UCSD-AML1 (cell line): ENCODE measurements around the gene SORCS1.

ENCODE experiments used
- DNase-seq: peaks from one replicate; lab custom pipeline; 2025; ENCODE audit not compliant: unreplicated experiment; lab: John Stamatoyannopoulos, UW

Gene SORCS1

GRCh38 chr10:106682175-106682574, 482.3 kb downstream of the SORCS1 start:
- no peak for DNase-seq

- DNase-seq: no peak
These were observed 484.4 kb downstream of the SORCS1 start for GRCh38 chr10:106680061-106680460.

- no peak for DNase-seq
These were observed 485.2 kb downstream of the SORCS1 start for GRCh38 chr10:106679314-106679713.

DNA sequence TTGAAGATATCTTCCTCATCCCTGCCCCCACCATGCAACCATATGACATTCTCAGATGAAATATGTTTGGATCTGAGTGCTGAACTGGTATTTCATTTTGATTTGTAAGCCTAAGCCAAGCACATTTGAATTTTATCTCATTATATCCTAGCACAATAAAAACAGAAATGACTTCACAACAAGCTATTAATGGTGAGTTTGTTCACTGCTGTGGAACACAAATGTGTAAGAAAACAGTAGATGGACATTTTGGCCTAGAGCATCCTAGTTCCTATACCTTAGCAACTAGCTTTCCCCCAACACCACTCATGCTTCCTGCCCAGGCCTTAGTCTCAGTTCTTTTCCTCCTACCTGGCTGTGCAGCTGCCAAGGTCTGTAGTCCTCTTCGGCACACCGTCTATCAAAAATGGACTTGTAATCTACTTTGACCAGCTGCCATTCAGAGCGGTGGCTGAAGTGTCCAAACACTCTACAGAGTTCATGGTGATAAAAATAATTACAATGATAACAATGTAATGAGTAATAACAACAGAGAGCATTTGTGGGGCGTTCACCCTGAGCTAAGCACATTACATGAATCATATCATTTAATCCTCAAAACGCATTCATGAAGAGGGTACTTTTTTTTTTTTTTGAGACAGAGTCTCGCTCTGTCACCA, 491.9 kb downstream of the SORCS1 start:
- no peak for DNase-seq

DNA sequence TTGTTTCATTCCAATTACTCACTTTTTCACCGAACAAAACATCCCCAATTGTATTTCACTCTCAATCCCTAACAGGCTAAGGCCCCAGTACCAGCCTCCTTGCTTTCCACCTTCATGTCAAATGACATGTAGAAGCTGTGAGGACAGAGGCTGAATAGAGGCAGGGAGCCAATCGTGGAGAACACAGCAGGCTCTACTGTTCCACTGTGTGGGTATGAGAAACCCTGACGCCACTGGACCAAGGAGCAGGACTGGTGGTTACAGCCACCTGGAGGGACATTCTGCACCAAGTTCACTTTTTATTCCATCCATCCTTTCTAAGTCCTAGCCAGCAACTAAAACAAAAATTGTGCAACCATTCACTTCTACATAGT, 502.8 kb downstream of the SORCS1 start:
- DNase-seq: no peak

- DNase-seq: no peak
These were observed 503.3 kb downstream of the SORCS1 start for GRCh38 chr10:106661133-106661766.

DNA sequence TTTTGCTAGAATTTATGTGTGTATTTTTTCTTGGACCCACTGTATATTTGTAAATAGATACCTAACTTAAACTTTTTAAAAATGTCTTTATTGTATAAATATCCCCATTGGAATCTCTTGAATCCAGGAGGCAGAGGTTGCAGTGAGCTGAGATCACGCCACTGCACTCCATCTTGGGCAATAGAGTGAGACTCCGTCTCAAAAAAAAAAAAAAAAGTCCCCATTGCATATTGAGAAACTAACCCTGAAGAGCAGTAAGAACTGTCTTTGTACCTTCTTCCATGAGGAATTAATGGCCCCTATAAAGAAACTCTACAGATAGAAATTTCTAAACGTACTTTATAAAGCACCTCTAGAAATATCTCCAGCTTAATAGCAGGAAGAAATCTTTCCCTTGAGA, 504.0 kb downstream of the SORCS1 start:
- DNase-seq: no peak

DNA sequence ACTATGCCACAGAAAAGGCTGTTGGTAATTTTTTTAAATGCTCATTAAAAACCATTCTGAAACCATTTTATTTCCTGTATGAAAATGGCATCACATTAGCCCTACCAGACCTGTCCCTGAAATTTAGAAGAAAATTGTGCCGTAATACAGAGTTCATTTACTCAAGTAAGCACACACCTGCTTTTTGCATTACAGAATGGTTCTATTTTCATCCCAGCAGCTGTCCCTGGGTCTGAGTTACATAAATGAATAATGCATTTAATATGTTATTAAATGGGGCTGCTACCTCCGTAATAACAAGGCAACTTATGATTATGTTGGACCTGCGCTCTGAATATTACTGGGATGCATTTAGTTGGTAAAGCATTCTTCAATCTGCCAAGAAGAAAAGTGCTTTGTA, 508.9 kb downstream of the SORCS1 start:
- no peak for DNase-seq

- DNase-seq: no peak
These were observed 509.3 kb downstream of the SORCS1 start for GRCh38 chr10:106655165-106655564.

GRCh38 chr10:106652279-106652678, 512.2 kb downstream of the SORCS1 start:
- no peak for DNase-seq

- DNase-seq: no peak
These were observed 515.7 kb downstream of the SORCS1 start for GRCh38 chr10:106648534-106649481.

DNA sequence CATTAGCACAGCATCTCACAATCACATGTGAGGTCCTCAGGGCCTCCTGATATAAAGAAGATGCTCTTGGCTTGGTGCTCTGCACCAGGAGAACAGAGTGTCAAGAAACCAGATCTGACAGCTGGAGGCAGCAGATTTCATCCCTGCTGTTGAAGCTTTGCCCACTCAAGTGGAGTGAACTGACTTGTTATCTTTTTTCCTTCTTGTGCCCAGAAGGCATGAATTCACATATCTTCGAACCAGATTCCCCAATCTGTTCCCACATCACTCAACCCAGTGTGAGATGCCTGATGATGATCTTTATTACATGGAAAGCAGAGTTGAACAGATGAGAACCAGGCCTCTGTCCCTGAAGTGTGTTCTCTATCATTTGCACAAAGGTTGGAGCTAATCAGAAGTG, 521.0 kb downstream of the SORCS1 start:
- DNase-seq: no peak

GRCh38 chr10:106637873-106638272, 526.6 kb downstream of the SORCS1 start:
- no peak for DNase-seq

GRCh38 chr10:106636766-106637491, 527.6 kb downstream of the SORCS1 start:
- DNase-seq: no peak

- DNase-seq: no peak
These were observed 528.6 kb downstream of the SORCS1 start for GRCh38 chr10:106635947-106636346.

GRCh38 chr10:106631016-106631702, 533.3 kb downstream of the SORCS1 start:
- DNase-seq: no peak

GRCh38 chr10:106626371-106626770, 538.1 kb downstream of the SORCS1 start:
- no peak for DNase-seq

GRCh38 chr10:106625751-106626150, 538.8 kb downstream of the SORCS1 start:
- no peak for DNase-seq

DNA sequence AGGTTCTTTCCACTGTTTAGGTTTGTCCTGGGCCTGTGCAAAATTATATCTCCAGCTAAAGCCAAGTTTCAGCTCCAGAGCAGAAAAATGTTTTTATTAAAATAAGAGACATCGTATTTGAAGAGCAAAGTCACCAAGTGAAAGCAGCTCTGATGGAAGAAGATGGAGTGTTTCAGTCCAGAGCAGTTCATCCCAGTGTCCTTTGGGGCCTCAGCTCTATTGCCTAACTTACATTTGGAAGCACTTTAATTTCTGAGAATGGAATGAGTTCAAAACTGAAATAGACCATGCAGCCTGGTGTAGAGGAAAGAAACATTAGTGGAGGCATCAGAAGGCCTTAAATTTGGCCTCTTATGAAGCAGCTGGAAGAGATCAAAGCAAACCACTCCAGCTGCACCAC, 545.2 kb downstream of the SORCS1 start:
- no peak for DNase-seq

DNA sequence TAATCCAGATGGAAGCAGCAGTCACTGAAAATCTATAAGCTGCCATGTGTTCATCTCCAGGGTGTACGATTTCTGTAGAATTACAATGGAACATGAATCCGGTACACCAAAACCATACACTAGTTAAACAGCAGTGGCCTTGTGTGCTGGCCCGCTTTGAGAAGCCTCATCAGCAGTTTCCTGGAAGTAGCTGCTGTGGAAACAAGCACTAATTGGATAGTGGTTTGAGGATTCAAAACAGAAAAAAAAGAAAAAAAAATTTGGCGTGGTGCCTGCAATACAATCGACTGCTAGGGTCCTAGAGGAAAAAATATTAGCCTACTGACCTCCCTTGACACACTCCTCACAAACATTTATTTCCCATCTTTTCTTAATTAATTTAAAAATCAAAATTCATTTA, 545.9 kb downstream of the SORCS1 start:
- DNase-seq: no peak

GRCh38 chr10:106615081-106615480, 549.4 kb downstream of the SORCS1 start:
- DNase-seq: no peak
